GM18873 (cell line): Measurements from ENCODE around the gene HIVEP2.

Experiments
- ATAC-seq: cut with Tn5 transposase; IDR thresholded peaks from one replicate; pipeline ENCODE4 v1.9.1; 2021; ENCODE audit warnings: mild to moderate bottlenecking, moderate library complexity, moderate number of reproducible peaks; ENCODE audit not compliant: unreplicated experiment, low FRiP score

Gene HIVEP2

DNA sequence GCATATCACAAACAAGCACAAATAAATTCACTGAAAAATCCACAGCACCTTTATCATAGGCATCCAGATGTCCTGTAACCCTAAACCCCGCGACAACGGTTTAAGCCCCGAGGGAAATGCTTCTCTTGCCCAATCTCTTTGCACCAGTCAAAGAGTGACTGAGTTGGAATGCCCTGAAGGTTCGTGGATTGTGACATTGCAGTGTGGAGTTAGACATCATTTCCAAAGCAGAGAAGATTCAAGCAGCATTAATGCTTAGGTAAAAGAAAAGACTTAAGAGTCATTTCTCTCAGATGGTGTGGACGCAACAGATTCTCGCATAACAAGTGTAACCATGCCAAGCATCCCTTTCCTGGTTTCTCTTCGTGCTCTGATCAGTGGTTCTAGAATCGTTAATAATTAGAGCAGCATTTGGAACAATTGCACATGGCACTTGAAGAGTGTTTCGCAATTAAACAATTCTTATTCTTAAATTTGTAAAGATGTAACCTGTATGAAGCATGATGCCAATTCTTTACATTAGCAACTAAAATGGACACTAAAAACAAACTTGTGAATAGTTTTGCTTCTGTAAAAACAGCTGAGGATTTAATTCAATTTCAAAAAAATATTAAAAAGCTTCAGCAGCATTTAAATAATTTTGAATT is 121.6 kb downstream of the HIVEP2 start:
- no peak for ATAC-seq

- no peak for ATAC-seq
Measured at GRCh38 chr6:142822842-142823241, 122.1 kb downstream of the HIVEP2 start.

- ATAC-seq: peak; percentile 84
Measured at GRCh38 chr6:142822383-142822782, 122.6 kb downstream of the HIVEP2 start.

DNA sequence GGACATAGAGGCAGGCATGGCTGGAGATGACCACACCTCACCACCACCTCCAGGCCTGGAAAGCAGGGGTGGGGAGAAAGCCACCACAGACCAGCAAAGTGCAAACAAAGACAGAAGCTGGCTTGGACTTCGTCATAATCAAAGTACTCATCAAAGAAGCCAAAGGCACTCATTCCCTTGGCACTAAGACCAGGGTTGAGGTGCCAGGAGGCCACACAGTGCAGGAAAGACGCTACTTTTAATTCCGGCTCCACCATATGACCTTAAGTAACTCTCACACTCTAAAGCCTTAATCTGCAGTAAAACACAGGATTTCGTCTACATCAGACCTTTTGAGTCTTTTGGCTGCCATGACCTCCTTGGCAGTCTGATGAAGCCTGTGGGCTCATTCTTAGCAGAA is 123.1 kb downstream of the HIVEP2 start:
- ATAC-seq: no peak

- ATAC-seq: no peak
Measured at GRCh38 chr6:142821164-142821716, 123.7 kb downstream of the HIVEP2 start.

DNA sequence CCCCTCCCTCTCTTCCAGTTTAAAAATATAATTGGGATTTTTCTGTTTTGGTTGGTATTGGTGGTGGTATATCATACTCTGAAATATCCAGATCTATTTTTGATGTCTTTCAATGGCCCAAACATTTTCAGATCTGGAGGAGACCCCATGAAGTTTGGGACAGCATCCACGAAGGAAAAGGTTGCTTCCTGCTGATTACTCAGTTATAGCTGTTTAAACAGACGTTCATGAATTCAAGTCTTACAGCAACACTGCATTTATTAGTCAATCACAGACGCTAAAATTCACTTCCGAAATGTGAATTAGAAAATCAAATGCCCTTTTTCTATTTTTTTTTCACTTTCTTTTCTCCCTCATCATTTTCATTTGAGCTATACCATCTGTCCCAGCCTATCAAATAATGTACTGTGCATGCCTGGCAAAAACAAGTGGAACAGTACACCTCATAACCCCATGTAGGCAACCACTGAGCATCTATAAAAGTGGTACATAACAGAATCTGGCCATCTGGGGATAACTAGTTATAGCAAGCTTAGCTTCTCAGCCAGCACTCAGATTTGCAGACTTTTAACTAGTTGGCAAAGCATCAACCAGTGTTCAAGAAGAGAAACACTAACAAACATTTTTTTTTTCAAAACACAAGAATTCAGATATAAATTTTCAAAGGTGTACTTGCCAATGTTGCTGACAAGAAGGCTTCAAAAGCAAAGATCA is 124.5 kb downstream of the HIVEP2 start:
- ATAC-seq: no peak

DNA sequence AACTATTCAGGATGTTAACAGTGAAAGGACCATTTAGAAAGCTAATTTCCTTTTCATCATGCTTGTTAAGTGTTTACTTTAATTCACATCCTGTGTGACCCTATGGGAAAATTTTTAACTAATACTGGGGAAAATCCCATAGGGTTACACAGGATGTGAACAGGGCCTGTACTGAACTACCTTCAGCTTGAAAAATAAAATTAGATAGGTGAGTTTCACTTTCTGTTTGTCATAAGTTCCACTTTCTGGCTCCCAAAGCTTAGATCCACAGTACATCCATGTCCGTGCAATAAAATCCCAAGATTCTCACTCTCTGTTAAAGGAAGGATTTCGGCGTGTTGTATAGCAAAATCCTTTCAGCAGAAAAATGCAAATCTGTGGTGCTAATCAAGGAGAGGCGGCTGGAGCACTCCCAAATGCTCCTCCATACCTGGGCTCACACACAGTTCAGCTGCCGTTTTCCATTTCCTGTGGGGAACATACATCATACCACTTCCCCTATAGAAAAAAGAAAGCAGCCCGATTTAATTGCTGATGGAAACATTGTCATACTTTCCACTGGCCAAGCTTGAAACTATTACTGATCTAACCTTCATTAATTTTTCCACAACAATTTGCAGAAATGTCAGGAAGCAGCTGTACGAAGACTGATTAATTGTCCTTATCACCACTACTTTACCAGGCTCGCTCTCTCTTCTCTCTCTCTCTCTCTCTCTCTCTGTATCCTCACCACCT is 125.2 kb downstream of the HIVEP2 start:
- peak; percentile 57 for ATAC-seq

GRCh38 chr6:142816486-142816885 is 128.5 kb downstream of the HIVEP2 start:
- ATAC-seq: no peak

- no peak for ATAC-seq
Measured at GRCh38 chr6:142816031-142816430, 128.9 kb downstream of the HIVEP2 start.

DNA sequence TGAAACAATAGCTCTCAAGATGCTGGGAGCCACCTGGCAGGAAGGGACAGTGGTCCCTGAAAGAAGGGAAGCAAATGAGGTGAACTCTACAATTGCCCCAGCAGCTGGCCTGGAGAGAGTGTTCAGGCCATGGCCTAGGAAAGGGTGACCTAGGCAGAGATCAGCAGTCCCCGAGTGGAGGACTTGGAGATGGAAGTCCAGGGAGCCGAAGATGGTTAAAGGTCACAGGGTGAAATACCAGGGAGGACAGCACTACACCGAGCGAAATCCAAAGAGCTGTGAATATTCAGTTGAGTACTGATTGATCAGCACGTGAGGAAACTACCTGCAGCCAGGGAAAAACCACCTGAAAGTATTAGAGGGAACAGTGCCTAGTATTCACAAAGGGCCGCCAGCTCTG is 133.1 kb downstream of the HIVEP2 start:
- no peak for ATAC-seq

DNA sequence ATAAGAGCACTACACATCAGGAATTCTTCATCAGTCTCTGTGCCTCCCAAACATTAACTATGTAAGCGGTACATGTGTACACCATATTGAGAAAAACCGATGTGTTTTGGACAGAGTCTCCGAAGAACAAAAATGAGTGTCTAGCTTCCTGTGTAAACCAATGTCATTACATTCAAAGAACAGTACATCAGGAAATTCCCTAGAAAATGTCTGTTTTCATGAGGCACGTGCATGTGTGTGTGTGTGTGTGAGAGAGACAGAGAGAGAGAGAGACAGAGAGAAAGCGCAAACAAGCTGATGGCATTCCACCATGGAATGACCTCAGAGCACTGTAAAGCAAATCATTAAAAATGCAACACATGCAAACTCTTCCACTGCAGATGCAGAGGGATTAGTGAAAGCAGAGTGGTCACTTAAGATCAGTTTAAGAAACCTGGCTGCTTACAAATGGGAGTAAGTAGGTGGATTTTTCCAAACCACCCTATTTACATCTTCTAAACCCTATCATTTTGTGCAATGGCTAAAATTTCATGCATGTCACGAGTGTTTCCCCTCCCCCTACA is 133.9 kb downstream of the HIVEP2 start:
- ATAC-seq: peak; percentile 46

- ATAC-seq: no peak
Measured at GRCh38 chr6:142809947-142810346, 135.0 kb downstream of the HIVEP2 start.

DNA sequence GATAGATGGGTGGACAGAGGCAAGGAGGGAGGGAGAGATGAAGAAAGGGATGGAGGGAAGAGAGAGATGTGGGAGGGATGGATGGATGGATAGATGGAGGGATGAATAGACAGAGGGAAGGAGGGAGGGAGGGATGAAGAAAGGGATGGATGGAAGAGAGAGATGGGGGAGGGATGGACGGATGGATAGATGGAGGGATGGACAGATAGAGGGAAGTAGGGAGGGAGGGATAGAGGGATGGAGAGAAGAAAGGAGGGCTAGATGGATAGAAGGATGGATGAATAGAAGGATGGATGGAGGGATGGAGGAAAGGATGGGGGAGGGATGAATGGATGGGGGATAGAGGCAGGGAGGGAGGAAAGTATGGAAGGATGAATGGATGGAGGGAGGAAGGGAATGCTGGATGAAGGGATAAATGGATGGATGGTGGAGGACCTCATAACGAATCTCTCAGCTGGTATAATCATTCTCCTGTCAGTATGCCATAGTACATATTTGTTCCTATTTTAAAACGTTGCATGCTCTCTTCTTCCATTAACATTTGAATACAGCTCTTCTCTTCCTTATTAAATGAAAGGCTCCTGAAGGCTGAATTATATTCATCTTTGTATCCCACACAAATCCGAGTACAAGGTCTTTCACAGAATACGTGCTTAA is 136.4 kb downstream of the HIVEP2 start:
- no peak for ATAC-seq

- no peak for ATAC-seq
Measured at GRCh38 chr6:142805042-142805441, 139.9 kb downstream of the HIVEP2 start.

GRCh38 chr6:142804490-142804889 is 140.5 kb downstream of the HIVEP2 start:
- no peak for ATAC-seq

DNA sequence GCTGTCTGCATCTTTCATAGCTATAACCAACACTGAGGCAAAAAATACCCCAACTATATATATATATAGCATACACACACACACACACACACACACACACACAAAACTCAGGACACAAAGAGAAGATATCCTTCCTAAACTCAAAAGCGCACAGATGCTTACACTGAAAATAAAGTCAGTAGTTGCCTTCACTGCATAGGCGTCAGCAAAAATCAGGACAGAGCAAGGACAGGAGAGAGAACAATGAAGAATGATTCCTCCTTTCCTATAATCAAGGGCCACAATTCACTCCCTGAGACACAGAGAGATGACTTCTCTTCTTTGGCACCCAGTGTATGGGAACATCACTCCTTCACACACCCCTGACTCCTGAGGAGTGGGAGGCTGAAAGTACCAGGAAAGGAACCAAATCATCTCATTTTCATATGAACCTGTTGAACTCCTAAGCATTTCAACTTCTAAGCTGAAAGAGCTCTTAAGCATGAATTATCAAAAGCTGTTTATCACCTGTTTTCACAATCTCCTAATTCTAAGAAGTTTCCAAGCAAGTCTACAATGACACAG is 141.4 kb downstream of the HIVEP2 start:
- no peak for ATAC-seq

DNA sequence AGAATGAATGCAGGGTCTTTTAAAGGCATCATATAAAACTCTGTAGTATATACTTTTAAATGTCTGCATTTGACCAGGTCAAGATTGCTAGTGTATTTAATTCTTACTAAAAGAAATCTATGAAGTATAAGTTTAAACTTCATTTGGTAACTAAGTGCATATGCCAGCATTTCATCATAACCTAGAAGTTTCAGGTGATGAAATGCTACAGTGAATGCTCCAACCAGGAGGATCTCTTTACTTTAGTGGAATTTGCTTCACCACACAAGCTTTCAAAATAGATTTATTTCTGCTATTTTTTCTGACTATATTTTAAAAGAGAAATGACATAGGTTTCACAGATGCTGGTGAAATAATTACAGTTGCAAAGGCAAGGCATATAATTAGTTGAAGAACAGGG is 141.9 kb downstream of the HIVEP2 start:
- no peak for ATAC-seq

GRCh38 chr6:142802124-142802523 is 142.9 kb downstream of the HIVEP2 start:
- no peak for ATAC-seq

- ATAC-seq: no peak
Measured at GRCh38 chr6:142800240-142800639, 144.7 kb downstream of the HIVEP2 start.

DNA sequence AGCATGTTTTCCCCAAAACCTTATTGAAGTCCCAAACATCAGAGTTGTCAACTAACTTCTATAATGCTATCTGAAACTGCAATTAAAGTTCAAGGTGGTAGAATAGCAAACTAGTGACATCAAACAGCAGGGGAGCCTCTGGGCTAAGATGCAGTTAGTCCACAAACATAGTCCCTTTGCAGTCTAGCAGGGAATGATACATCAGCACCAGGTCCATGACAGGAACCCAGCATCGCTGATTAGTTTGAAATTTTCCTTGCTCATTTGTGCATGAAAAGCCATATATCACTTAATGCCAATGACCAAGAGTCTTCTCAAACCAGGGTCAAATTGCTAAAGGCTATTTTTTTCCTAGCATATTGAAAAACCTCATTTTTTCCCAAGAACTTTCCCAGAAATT is 145.3 kb downstream of the HIVEP2 start:
- no peak for ATAC-seq
